ENCODE results near the gene FAF2. TPM values are rescaled to one million over a fixed set of nuclear protein-coding genes. Genes with fewer than 3 reads are reported as not detected.
A peak's percentile ranks its signal among the peaks of the same experiment; 100 is the strongest.

FAF2 gene
- total RNA-seq, 1 experiment from 2014 or later, result 44.4 TPM

- H3K27ac Mint-ChIP-seq, result peak overlapping the region in 1 of 3 experiments; percentile 86; a peak in 3 of 7 replicates
- H3K27ac ChIP-seq (ENCODE audit: insufficient read length, low read depth, low read length), result no peak overlapping the region
- H2BK120ac ChIP-seq (ENCODE audit: low read depth, low read length, poor library complexity, severe bottlenecking), result no peak overlapping the region
- H3K23me2 ChIP-seq (ENCODE audit: insufficient read length, low read depth, low read length, poor library complexity, severe bottlenecking), result peaks cover 5% of the 10 kb centered on the region
- H2AK5ac ChIP-seq (ENCODE audit: insufficient read length, low read length), result no peak overlapping the region
- no peak overlapping the region for H4K91ac ChIP-seq (ENCODE audit: insufficient read length, low read depth, low read length)
- H3T11ph ChIP-seq (ENCODE audit: low read length), result no peak overlapping the region
- no peaks in the 10 kb centered on the region for H3K9me3 ChIP-seq (ENCODE audit: control insufficient read depth, low read depth, low read length)
- H3K4me1 ChIP-seq (ENCODE audit: insufficient read depth, low read length), result no peaks in the 10 kb centered on the region
- no peak overlapping the region for H2BK5ac ChIP-seq (ENCODE audit: insufficient read length, low read length)
- no peak overlapping the region for H3K4ac ChIP-seq (ENCODE audit: low read depth, low read length)
- H2BK20ac ChIP-seq (ENCODE audit: low read depth, low read length, poor library complexity, severe bottlenecking), result no peak overlapping the region
- no peak overlapping the region for H3K23ac ChIP-seq (ENCODE audit: insufficient read length, low read depth, low read length)
- no peak for DNase-seq
- H3K56ac ChIP-seq (ENCODE audit: insufficient read length, low read depth, low read length), result no peak overlapping the region
- no peak overlapping the region for H3K9ac ChIP-seq (ENCODE audit: extremely low read depth, insufficient read length, low read length)
- no peaks in the 10 kb centered on the region for H3K79me2 ChIP-seq (ENCODE audit: insufficient read depth, low read length)
- H3K9me3 Mint-ChIP-seq, result peaks cover 2 to 6% of the 10 kb centered on the region in 2 experiments; a peak in 2 of 5 replicates
- H3K4me1 Mint-ChIP-seq, result peaks cover 6 to 9% of the 10 kb centered on the region in 2 experiments; a peak in 3 of 4 replicates
- H4K5ac ChIP-seq (ENCODE audit: insufficient read length, low read depth, low read length), result no peak overlapping the region
- TF ChIP-seq, protein P1, sequence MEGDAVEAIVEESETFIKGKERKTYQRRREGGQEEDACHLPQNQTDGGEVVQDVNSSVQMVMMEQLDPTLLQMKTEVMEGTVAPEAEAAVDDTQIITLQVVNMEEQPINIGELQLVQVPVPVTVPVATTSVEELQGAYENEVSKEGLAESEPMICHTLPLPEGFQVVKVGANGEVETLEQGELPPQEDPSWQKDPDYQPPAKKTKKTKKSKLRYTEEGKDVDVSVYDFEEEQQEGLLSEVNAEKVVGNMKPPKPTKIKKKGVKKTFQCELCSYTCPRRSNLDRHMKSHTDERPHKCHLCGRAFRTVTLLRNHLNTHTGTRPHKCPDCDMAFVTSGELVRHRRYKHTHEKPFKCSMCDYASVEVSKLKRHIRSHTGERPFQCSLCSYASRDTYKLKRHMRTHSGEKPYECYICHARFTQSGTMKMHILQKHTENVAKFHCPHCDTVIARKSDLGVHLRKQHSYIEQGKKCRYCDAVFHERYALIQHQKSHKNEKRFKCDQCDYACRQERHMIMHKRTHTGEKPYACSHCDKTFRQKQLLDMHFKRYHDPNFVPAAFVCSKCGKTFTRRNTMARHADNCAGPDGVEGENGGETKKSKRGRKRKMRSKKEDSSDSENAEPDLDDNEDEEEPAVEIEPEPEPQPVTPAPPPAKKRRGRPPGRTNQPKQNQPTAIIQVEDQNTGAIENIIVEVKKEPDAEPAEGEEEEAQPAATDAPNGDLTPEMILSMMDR (conservative IDR thresholded peaks at IDR 0.05), result no peak
- H3K79me1 ChIP-seq (ENCODE audit: insufficient read depth, low read depth, low read length, poor library complexity, severe bottlenecking), result no peaks in the 10 kb centered on the region
- no peaks in the 10 kb centered on the region; the same call in 1 of the 2 replicates for H3K27me3 ChIP-seq (ENCODE audit: insufficient read depth, low read length)
- no peak overlapping the region for H3K4me2 ChIP-seq (ENCODE audit: insufficient read depth, insufficient read length, low read length)
- no peak overlapping the region for H3K14ac ChIP-seq (ENCODE audit: insufficient read depth, low read length)
- H2BK15ac ChIP-seq (ENCODE audit: low read depth, low read length), result no peak overlapping the region
- H4K8ac ChIP-seq (replicated peaks; ENCODE audit: insufficient read length, low read depth, low read length), result no peak overlapping the region
- H4K20me1 ChIP-seq (ENCODE audit: control insufficient read depth, insufficient read depth, insufficient read length), result no peaks in the 10 kb centered on the region
- H3K4me3 Mint-ChIP-seq, result no peak overlapping the region
- H3K18ac ChIP-seq (ENCODE audit: insufficient read length, low read depth, low read length), result no peak overlapping the region
- peaks cover 0 to 11% (median 7%) of the 10 kb centered on the region in 3 experiments; a peak in 5 of 7 replicates for H3K36me3 Mint-ChIP-seq (ENCODE audit: insufficient read depth in 1 of 3, low read depth in 3 of 3)
- peaks cover 8% of the 10 kb centered on the region for H3K27me3 Mint-ChIP-seq (ENCODE audit: low read depth)
- no peak overlapping the region for H2BK12ac ChIP-seq (ENCODE audit: insufficient read length, low read depth, low read length)
- WGBS (ENCODE audit: extremely low coverage, insufficient read length, low lambda C conversion rate), result no CpG with 5 or more reads among the region's 10 CpGs
- H2AFZ ChIP-seq (ENCODE audit: low read length), result no peak overlapping the region
These were observed 35.5 kb upstream of the FAF2 start for GRCh38 chr5:176412517-176413254.

All from H9 (cell line).